Parathyroid adenoma (tissue), 2 donors: ENCODE data around the gene KLHL40.

Experiments
- H2AFZ ChIP-seq: fragments of 300-600 bp; sonication (generic); one replicate; pipeline ENCODE4 v1.7.0; 2017; ENCODE audit warnings: antibody characterized with exemption, mild to moderate bottlenecking
- H3K27ac ChIP-seq: fragments of 300-600 bp; sonication (generic); one replicate; pipeline ENCODE4 v1.7.0; 2017
- H3K27me3 ChIP-seq: fragments of 300-600 bp; sonication (generic); one replicate; pipeline ENCODE4 v1.7.0; 2017; ENCODE audit warnings: low read length; ENCODE audit not compliant: control insufficient read depth, insufficient read depth
- H3K36me3 ChIP-seq: fragments of 300-600 bp; sonication (generic); one replicate; pipeline ENCODE4 v1.7.0; 2017; ENCODE audit warnings: low read length; ENCODE audit not compliant: control insufficient read depth, insufficient read depth
- H3K4me1 ChIP-seq: fragments of 300-600 bp; sonication (generic); one replicate; pipeline ENCODE4 v1.7.0; 2017; ENCODE audit warnings: control low read depth
- H3K4me2 ChIP-seq: fragments of 300-600 bp; sonication (generic); one replicate; pipeline ENCODE4 v1.7.0; 2017; ENCODE audit warnings: low read length
- H3K4me3 ChIP-seq: fragments of 300-600 bp; sonication (generic); one replicate; pipeline ENCODE4 v1.7.0; 2017; ENCODE audit warnings: low read depth, low read length
- H3K79me2 ChIP-seq: fragments of 300-600 bp; sonication (generic); one replicate; pipeline ENCODE4 v1.7.0; 2017; ENCODE audit warnings: control low read depth
- H3K9ac ChIP-seq: fragments of 300-600 bp; sonication (generic); one replicate; pipeline ENCODE4 v1.7.0; 2017; ENCODE audit warnings: mild to moderate bottlenecking
- H3K9me3 ChIP-seq: fragments of 300-600 bp; sonication (generic); one replicate; pipeline ENCODE4 v1.7.0; 2017; ENCODE audit warnings: low read length; ENCODE audit not compliant: control insufficient read depth
- TF ChIP-seq, protein P1 (sequence below): fragments of 300-600 bp; sonication (generic); IDR thresholded peaks from one replicate; pipeline ENCODE4 v1.7.0; 2017; ENCODE audit warnings: antibody characterized with exemption, mild to moderate bottlenecking
- donor health status: primary hyperparathyroidism.

KLHL40 gene

DNA sequence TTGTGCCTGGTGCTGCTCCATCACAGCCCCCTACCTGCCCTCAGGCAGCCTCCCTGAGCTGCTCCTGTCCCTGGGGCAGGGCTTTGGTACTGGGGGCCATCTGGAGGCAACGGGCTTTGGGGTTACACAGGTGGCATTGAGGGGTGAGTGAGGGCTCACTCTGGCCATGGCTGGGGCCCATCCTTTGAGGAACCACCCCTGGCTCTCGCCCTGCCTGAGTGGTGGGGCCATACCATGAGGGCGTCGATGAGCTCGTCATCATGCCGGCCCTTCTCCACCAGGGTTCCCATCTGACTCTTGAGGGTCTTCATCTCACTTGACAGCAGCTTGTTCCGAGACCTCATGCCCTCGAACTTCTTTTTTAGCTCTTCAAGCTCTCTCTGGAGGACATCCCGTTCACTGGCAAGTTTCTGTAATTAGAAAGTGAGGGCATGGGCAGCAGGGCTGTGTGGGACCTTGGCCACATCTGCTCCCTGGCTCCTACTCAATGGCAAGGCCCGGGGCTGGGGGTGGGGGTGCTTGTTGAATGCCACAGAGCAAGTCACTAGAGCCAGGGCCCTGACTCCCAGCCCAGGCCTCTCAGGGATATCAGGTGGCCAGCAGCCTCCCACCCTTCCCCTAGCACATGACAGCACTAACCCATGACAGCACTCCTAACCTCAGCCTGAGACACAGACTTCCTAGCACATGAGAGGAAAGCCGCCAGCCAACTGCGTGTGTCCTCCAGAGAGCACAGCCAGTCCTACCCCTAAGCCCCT, 54.2 kb downstream of the KLHL40 start:
- Histone ChIP-seq H3K4me2 (no peak overlapping the region), H3K4me1 (peaks cover 4% of the 10 kb centered on the region), H3K27me3 (no peaks in the 10 kb centered on the region), H3K36me3 (no peaks in the 10 kb centered on the region), H3K9ac (no peak overlapping the region), H3K79me2 (no peaks in the 10 kb centered on the region), H2AFZ (no peak overlapping the region), H3K27ac (no peak overlapping the region), H3K4me3 (no peak overlapping the region), H3K9me3 (no peaks in the 10 kb centered on the region)
- TF ChIP-seq, protein P1, sequence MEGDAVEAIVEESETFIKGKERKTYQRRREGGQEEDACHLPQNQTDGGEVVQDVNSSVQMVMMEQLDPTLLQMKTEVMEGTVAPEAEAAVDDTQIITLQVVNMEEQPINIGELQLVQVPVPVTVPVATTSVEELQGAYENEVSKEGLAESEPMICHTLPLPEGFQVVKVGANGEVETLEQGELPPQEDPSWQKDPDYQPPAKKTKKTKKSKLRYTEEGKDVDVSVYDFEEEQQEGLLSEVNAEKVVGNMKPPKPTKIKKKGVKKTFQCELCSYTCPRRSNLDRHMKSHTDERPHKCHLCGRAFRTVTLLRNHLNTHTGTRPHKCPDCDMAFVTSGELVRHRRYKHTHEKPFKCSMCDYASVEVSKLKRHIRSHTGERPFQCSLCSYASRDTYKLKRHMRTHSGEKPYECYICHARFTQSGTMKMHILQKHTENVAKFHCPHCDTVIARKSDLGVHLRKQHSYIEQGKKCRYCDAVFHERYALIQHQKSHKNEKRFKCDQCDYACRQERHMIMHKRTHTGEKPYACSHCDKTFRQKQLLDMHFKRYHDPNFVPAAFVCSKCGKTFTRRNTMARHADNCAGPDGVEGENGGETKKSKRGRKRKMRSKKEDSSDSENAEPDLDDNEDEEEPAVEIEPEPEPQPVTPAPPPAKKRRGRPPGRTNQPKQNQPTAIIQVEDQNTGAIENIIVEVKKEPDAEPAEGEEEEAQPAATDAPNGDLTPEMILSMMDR: no peak

DNA sequence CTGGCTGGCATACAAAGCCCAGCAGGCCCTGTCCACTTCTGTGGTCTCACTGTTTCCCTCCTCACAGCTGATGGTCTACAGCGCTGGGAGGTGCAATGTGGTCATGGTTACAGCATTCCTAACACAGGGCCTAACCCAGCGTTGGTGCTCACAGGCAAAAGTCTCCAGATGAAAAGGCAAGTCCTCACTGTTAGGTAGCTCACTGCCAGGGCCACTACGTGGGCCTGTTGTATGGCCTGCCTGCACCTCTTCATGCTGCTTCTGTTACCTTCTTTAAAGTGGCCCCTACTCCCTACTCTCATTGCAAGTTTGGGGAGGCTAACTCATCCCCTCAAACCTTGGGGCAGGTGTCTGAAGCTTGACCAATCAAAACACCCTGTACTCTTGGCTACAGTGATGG, 56.5 kb downstream of the KLHL40 start:
- Histone ChIP-seq H2AFZ (no peak overlapping the region), H3K79me2 (no peaks in the 10 kb centered on the region), H3K9me3 (no peaks in the 10 kb centered on the region), H3K4me2 (no peak overlapping the region), H3K4me1 (peaks cover 13% of the 10 kb centered on the region), H3K9ac (no peak overlapping the region), H3K4me3 (no peak overlapping the region), H3K27me3 (no peaks in the 10 kb centered on the region), H3K27ac (no peak overlapping the region), H3K36me3 (no peaks in the 10 kb centered on the region)
- TF ChIP-seq, protein P1: no peak
